ENCODE data around the gene RRP15.
A peak's percentile ranks its signal among the peaks of the same experiment; 100 is the strongest.

GRCh38 chr1:218259800-218260199 lies 25.3 kb upstream of the RRP15 start:
- TF ChIP-seq CTCF (IDR thresholded peaks at IDR 0.05; ENCODE audit: insufficient read depth, low read depth, low read length) (peak; percentile 20), EZH2 (IDR thresholded peaks at IDR 0.05; ENCODE audit: insufficient read depth, low read length) (no peak)
